ENCODE results near the gene FYN. TPM values are rescaled to one million over a fixed set of nuclear protein-coding genes. Genes with fewer than 3 reads are reported as not detected.

Gene FYN
- total and polyA plus RNA-seq, 10 of the 15 experiments (the other 5 are each of a cell fraction or from before 2014, with no cell fraction given): 51.4 to 247 (median 138) TPM

DNA sequence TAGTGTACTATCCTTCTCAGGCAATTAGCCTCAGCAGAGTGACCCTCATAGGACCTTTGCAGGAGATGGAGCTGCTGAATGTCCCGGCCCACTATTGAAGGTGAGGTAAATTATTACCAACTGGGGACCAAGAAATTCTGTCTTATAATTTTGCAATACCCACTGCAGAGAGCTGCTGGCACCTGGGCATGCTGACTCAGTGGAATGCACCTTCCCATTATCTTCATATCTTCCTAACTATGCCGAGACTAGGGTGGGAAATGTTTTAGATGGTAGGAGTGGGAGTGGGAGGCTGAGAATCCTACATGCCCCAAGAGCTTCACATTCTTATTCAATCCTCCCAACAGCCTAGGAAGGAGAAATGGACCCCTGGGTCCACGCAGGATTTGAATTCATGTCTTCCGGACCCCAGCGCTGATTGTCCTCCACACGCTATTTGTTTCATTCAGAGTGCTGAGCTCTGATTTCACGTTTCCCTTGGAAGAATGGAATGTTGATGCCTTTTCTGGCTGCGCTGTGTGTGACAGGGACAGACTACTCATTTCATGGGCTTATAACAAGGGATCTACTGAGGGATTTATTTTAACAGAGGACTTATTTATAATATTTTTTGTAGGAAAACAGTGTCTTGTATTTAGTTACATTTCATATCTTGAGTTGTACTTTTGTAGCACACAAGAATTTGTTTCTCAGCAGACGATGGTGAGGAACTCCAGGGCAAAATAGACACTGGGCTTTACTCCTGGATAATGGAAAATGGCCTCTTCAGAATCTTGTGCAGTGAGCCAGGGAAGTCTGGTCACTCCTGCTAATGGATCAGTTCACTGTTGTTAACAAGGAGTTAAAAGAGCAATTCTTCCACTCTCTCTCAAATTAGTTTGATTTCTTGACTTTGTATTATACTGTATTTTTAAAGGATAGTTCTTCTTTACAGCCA lies 66.4 kb downstream of the FYN start:
- SMC1A ChIA-PET (ENCODE audit: uncharacterized antibody, unreplicated experiment): interaction anchor here (0.6 to 5.1 kb wide), 35 partner anchors 8 to 418 kb away, joined by 3 to 91 read pairs (median 8); no protein-coding TSS in a partner anchor
- no peak for FAIRE-seq

More for the DNA sequence above, 66.4 kb downstream of the FYN start:
- Histone ChIP-seq H3K79me2 (ENCODE audit: control insufficient read depth, insufficient read depth, low read length) (peaks cover 48% of the 10 kb centered on the region), H3K27me3 (replicated peaks in 1 of 2; ENCODE audit: control insufficient read depth in 2 of 2, insufficient read depth in 2 of 2, low read length in 1 of 2) (no peaks in the 10 kb centered on the region), H3K9ac (ENCODE audit: control insufficient read depth, insufficient read depth, low read length) (peak overlapping the region; percentile 30), H2AFZ (ENCODE audit: control insufficient read depth, low read depth, low read length) (no peak overlapping the region), H3K36me3 (ENCODE audit: control insufficient read depth in 2 of 2, insufficient read depth in 2 of 2, low read length in 1 of 2) (peaks cover 1 to 4% of the 10 kb centered on the region in 2 experiments; a peak in 3 of 4 replicates), H4K20me1 (ENCODE audit: control insufficient read depth, insufficient read depth) (no peaks in the 10 kb centered on the region), H3K4me3 (peak overlapping the region; percentile 35; the same call in 1 of the 2 replicates), H3K4me1 (ENCODE audit: control insufficient read depth, insufficient read depth, low read length) (peaks cover 63% of the 10 kb centered on the region), H3K4me2 (ENCODE audit: control insufficient read depth, insufficient read depth) (peak overlapping the region; percentile 75), H3K27ac (ENCODE audit: control insufficient read depth, insufficient read depth) (peak overlapping the region; percentile 70), H3K9me3 (replicated peaks; ENCODE audit: control insufficient read depth, insufficient read depth, low read length) (no peaks in the 10 kb centered on the region)
- ATAC-seq (peak; percentile 4; the same call in 2 of the 3 replicates), DNase-seq (ENCODE audit: low read depth, low spot score) (no peak)
- 95% methylated on average over 9 of the region's 9 CpGs for WGBS (ENCODE audit: insufficient coverage, insufficient replicate concordance, low lambda C conversion rate, missing lambda C conversion rate)
- in situ Hi-C loops (cut with MboI): no loop called here
- no TSS peak for BruUV-seq (replicated peaks)
- CTCF ChIA-PET: interaction anchor here (0.7 to 4.2 kb wide), 14 partner anchors 8 to 185 kb away, joined by 3 to 36 read pairs (median 6); no protein-coding TSS in a partner anchor
- intact Hi-C loops (cut with micrococcal nuclease; ENCODE audit: unreplicated experiment): no loop called here
- RAD21 ChIA-PET (ENCODE audit: unreplicated experiment): interaction anchor here (0.9 to 4.8 kb wide), 28 partner anchors 10 to 548 kb away, joined by 3 to 58 read pairs (median 7); partner anchors contain the start of gene FYN
- no peak for TF ChIP-seq EED (IDR thresholded peaks at IDR 0.05; ENCODE audit: low read depth)
- TF ChIP-seq RCOR1 (conservative IDR thresholded peaks at IDR 0.05; ENCODE audit: low read depth, low read length): no peak
- TF ChIP-seq, protein P1, sequence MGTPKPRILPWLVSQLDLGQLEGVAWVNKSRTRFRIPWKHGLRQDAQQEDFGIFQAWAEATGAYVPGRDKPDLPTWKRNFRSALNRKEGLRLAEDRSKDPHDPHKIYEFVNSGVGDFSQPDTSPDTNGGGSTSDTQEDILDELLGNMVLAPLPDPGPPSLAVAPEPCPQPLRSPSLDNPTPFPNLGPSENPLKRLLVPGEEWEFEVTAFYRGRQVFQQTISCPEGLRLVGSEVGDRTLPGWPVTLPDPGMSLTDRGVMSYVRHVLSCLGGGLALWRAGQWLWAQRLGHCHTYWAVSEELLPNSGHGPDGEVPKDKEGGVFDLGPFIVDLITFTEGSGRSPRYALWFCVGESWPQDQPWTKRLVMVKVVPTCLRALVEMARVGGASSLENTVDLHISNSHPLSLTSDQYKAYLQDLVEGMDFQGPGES (IDR thresholded peaks at IDR 0.05): no peak
- TF ChIP-seq, protein P2, sequence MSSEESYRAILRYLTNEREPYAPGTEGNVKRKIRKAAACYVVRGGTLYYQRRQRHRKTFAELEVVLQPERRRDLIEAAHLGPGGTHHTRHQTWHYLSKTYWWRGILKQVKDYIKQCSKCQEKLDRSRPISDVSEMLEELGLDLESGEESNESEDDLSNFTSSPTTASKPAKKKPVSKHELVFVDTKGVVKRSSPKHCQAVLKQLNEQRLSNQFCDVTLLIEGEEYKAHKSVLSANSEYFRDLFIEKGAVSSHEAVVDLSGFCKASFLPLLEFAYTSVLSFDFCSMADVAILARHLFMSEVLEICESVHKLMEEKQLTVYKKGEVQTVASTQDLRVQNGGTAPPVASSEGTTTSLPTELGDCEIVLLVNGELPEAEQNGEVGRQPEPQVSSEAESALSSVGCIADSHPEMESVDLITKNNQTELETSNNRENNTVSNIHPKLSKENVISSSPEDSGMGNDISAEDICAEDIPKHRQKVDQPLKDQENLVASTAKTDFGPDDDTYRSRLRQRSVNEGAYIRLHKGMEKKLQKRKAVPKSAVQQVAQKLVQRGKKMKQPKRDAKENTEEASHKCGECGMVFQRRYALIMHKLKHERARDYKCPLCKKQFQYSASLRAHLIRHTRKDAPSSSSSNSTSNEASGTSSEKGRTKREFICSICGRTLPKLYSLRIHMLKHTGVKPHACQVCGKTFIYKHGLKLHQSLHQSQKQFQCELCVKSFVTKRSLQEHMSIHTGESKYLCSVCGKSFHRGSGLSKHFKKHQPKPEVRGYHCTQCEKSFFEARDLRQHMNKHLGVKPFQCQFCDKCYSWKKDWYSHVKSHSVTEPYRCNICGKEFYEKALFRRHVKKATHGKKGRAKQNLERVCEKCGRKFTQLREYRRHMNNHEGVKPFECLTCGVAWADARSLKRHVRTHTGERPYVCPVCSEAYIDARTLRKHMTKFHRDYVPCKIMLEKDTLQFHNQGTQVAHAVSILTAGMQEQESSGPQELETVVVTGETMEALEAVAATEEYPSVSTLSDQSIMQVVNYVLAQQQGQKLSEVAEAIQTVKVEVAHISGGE (CRISPR knock-in tag; IDR thresholded peaks at IDR 0.05): no peak
- TF ChIP-seq, protein P3, sequence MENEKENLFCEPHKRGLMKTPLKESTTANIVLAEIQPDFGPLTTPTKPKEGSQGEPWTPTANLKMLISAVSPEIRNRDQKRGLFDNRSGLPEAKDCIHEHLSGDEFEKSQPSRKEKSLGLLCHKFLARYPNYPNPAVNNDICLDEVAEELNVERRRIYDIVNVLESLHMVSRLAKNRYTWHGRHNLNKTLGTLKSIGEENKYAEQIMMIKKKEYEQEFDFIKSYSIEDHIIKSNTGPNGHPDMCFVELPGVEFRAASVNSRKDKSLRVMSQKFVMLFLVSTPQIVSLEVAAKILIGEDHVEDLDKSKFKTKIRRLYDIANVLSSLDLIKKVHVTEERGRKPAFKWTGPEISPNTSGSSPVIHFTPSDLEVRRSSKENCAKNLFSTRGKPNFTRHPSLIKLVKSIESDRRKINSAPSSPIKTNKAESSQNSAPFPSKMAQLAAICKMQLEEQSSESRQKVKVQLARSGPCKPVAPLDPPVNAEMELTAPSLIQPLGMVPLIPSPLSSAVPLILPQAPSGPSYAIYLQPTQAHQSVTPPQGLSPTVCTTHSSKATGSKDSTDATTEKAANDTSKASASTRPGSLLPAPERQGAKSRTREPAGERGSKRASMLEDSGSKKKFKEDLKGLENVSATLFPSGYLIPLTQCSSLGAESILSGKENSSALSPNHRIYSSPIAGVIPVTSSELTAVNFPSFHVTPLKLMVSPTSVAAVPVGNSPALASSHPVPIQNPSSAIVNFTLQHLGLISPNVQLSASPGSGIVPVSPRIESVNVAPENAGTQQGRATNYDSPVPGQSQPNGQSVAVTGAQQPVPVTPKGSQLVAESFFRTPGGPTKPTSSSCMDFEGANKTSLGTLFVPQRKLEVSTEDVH (IDR thresholded peaks at IDR 0.05; ENCODE audit: low read depth, partially characterized antibody): no peak
- TF ChIP-seq SMAD5 (IDR thresholded peaks at IDR 0.05; ENCODE audit: low read depth): no peak
- no peak for TF ChIP-seq POLR2A (IDR thresholded peaks at IDR 0.05; ENCODE audit: low read depth, low read length)
- POLR2A ChIA-PET: interaction anchor here (0.6 to 2.3 kb wide), 12 partner anchors 11 to 204 kb away, joined by 3 to 16 read pairs (median 5); no protein-coding TSS in a partner anchor
